ENCODE data around the gene ADARB1.

DNA sequence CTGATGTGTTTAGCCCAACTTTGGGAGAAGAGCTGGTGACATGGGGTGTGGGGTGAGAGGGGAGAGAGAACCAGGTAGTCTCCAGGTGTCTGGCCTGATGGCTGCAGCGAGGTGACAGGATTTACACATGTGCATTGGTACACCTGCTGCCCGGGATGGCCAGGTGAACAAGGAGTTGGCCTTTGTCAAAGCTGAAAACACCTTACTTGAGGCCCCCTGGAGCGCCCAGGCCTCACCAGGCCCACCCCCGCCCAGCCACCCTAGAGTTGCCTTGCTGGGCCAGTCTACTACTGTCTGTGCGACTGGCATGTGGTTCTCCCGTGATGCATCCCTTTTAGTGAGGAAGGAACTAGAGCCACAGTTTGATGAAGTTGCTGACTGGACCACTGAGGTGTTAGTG is 90.5 kb downstream of the ADARB1 start:
- TF ChIP-seq, protein P1, sequence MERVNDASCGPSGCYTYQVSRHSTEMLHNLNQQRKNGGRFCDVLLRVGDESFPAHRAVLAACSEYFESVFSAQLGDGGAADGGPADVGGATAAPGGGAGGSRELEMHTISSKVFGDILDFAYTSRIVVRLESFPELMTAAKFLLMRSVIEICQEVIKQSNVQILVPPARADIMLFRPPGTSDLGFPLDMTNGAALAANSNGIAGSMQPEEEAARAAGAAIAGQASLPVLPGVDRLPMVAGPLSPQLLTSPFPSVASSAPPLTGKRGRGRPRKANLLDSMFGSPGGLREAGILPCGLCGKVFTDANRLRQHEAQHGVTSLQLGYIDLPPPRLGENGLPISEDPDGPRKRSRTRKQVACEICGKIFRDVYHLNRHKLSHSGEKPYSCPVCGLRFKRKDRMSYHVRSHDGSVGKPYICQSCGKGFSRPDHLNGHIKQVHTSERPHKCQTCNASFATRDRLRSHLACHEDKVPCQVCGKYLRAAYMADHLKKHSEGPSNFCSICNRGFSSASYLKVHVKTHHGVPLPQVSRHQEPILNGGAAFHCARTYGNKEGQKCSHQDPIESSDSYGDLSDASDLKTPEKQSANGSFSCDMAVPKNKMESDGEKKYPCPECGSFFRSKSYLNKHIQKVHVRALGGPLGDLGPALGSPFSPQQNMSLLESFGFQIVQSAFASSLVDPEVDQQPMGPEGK (CRISPR knock-in tag; IDR thresholded peaks at IDR 0.05; ENCODE audit: borderline replicate concordance) = no peak
- TF ChIP-seq ESRRG (CRISPR knock-in tag; IDR thresholded peaks at IDR 0.05) = no peak
- TF ChIP-seq, protein P2, sequence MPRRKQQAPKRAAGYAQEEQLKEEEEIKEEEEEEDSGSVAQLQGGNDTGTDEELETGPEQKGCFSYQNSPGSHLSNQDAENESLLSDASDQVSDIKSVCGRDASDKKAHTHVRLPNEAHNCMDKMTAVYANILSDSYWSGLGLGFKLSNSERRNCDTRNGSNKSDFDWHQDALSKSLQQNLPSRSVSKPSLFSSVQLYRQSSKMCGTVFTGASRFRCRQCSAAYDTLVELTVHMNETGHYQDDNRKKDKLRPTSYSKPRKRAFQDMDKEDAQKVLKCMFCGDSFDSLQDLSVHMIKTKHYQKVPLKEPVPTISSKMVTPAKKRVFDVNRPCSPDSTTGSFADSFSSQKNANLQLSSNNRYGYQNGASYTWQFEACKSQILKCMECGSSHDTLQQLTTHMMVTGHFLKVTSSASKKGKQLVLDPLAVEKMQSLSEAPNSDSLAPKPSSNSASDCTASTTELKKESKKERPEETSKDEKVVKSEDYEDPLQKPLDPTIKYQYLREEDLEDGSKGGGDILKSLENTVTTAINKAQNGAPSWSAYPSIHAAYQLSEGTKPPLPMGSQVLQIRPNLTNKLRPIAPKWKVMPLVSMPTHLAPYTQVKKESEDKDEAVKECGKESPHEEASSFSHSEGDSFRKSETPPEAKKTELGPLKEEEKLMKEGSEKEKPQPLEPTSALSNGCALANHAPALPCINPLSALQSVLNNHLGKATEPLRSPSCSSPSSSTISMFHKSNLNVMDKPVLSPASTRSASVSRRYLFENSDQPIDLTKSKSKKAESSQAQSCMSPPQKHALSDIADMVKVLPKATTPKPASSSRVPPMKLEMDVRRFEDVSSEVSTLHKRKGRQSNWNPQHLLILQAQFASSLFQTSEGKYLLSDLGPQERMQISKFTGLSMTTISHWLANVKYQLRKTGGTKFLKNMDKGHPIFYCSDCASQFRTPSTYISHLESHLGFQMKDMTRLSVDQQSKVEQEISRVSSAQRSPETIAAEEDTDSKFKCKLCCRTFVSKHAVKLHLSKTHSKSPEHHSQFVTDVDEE (CRISPR knock-in tag; IDR thresholded peaks at IDR 0.05) = no peak
